Suppressor macrophage treated with lipopolysaccharide for 4 hours (primary cell): ENCODE results near the gene SNX4.

Source experiments
- DNase-seq: peaks from one replicate; pipeline ENCODE4 v3.0.0-alpha.2; 2020

SNX4 gene

GRCh38 chr3:125401402-125401801 is 118.6 kb downstream of the SNX4 start:
- no peak for DNase-seq

GRCh38 chr3:125398952-125399351 is 121.0 kb downstream of the SNX4 start:
- DNase-seq, result no peak
